ENCODE measurements around the gene SERP2. TPM values are rescaled to one million over a fixed set of nuclear protein-coding genes. Genes with fewer than 3 reads are reported as not detected.

Gene SERP2
- total and polyA plus RNA-seq, 2 donors (not counting 1 experiment from before 2014, with no cell fraction given) = 10.6 to 15.5 TPM

DNA sequence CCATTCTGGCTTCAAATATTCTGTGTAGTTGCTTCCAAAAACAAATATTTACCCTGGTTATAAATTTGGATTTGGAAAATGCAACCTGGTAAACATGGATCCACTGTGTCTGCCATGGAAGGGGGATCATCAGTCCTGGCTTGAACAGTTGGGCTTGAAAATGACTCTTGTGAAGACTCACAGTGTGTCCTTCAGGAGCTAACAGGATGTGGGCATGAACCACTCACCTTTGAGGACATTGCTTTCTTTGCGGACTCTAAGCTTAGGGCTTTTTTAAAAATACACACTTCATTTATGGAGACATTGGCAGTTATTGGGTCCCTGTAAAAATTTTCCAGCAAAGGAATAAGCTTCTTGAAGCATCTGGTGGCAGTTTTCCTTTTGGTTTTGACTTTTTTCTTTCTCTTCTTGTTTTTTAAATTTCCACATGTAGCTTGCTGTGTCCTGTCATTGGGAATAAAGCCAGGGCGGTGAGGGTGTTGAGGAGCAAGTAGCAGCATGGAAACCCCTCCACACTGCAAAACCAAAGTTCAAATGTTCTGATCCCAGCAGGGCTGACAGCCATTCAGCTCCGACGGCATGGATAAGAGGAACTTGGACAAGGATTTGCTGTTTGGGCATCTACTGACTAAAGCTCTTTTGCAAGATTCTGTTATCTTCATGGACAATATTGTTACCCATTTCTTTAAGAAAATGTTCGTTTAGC is 39.5 kb upstream of the SERP2 start:
- TF ChIP-seq EZH2 (IDR thresholded peaks at IDR 0.05; ENCODE audit: low read length, missing control alignments) (no peak), CTCF (conservative IDR thresholded peaks at IDR 0.05 in 1 of 2, IDR thresholded peaks at IDR 0.05 in 1 of 2; ENCODE audit: low read depth in 1 of 2, low read length in 2 of 2) (no peak)
- H3K27ac ChIP-seq (ENCODE audit: insufficient read depth, low read length) = no peak overlapping the region
- no peaks in the 10 kb centered on the region for H3K79me2 ChIP-seq (ENCODE audit: control insufficient read depth, insufficient read depth, low read length)
- H4K20me1 ChIP-seq (ENCODE audit: control insufficient read depth, extremely low read depth, insufficient read depth, low read length) = no peaks in the 10 kb centered on the region
- DNase-seq (ENCODE audit: low read depth in 2 of 2) = no peak
- no peaks in the 10 kb centered on the region for H3K27me3 ChIP-seq (ENCODE audit: control insufficient read depth, insufficient read depth, low read length)
- H3K4me2 ChIP-seq (ENCODE audit: extremely low read depth, insufficient read depth, low read length) = no peak overlapping the region
- H2AFZ ChIP-seq (ENCODE audit: low read length) = no peak overlapping the region
- no peak overlapping the region for H3K4me3 ChIP-seq (replicated peaks in 1 of 4; ENCODE audit: control extremely low read depth in 1 of 4, insufficient read depth in 1 of 4, low read depth in 3 of 4, low read length in 4 of 4)
- H3K9me3 ChIP-seq (ENCODE audit: control insufficient read depth, insufficient read depth, low read depth, low read length) = no peaks in the 10 kb centered on the region
- H3K36me3 ChIP-seq (ENCODE audit: control insufficient read depth, insufficient read depth, low read length) = no peaks in the 10 kb centered on the region
- peaks cover 8% of the 10 kb centered on the region for H3K4me1 ChIP-seq (ENCODE audit: control insufficient read depth, extremely low read depth, insufficient read depth, low read length)
- H3K9ac ChIP-seq (ENCODE audit: insufficient read depth, low read length) = no peak overlapping the region

- Histone ChIP-seq H3K27ac (ENCODE audit: insufficient read depth, low read length) (no peak overlapping the region), H2AFZ (ENCODE audit: low read length) (no peak overlapping the region), H3K79me2 (ENCODE audit: control insufficient read depth, insufficient read depth, low read length) (no peaks in the 10 kb centered on the region), H4K20me1 (ENCODE audit: control insufficient read depth, extremely low read depth, insufficient read depth, low read length) (no peaks in the 10 kb centered on the region), H3K36me3 (ENCODE audit: control insufficient read depth, insufficient read depth, low read length) (no peaks in the 10 kb centered on the region), H3K4me1 (ENCODE audit: control insufficient read depth, extremely low read depth, insufficient read depth, low read length) (peaks cover 8% of the 10 kb centered on the region), H3K4me3 (replicated peaks in 1 of 4; ENCODE audit: control extremely low read depth in 1 of 4, insufficient read depth in 1 of 4, low read depth in 3 of 4, low read length in 4 of 4) (no peak overlapping the region), H3K27me3 (ENCODE audit: control insufficient read depth, insufficient read depth, low read length) (no peaks in the 10 kb centered on the region), H3K4me2 (ENCODE audit: extremely low read depth, insufficient read depth, low read length) (no peak overlapping the region), H3K9ac (ENCODE audit: insufficient read depth, low read length) (no peak overlapping the region), H3K9me3 (ENCODE audit: control insufficient read depth, insufficient read depth, low read depth, low read length) (no peaks in the 10 kb centered on the region)
- no peak for TF ChIP-seq EZH2 (IDR thresholded peaks at IDR 0.05; ENCODE audit: low read length, missing control alignments)
- TF ChIP-seq CTCF (conservative IDR thresholded peaks at IDR 0.05 in 1 of 2, IDR thresholded peaks at IDR 0.05 in 1 of 2; ENCODE audit: low read depth in 1 of 2, low read length in 2 of 2) = no peak
- DNase-seq (ENCODE audit: low read depth in 2 of 2) = no peak
These were observed 38.9 kb upstream of the SERP2 start for GRCh38 chr13:44334751-44335150.

GRCh38 chr13:44336934-44337333 is 36.7 kb upstream of the SERP2 start:
- no peak for TF ChIP-seq EZH2 (IDR thresholded peaks at IDR 0.05; ENCODE audit: low read length, missing control alignments)
- no peak for TF ChIP-seq CTCF (conservative IDR thresholded peaks at IDR 0.05 in 1 of 2, IDR thresholded peaks at IDR 0.05 in 1 of 2; ENCODE audit: low read depth in 1 of 2, low read length in 2 of 2)

More at GRCh38 chr13:44336934-44337333, 36.7 kb upstream of the SERP2 start:
- Histone ChIP-seq H3K9ac (ENCODE audit: insufficient read depth, low read length) (no peak overlapping the region), H3K9me3 (ENCODE audit: control insufficient read depth, insufficient read depth, low read depth, low read length) (no peaks in the 10 kb centered on the region), H3K27me3 (ENCODE audit: control insufficient read depth, insufficient read depth, low read length) (no peaks in the 10 kb centered on the region), H3K79me2 (ENCODE audit: control insufficient read depth, insufficient read depth, low read length) (no peaks in the 10 kb centered on the region), H3K4me2 (ENCODE audit: extremely low read depth, insufficient read depth, low read length) (no peak overlapping the region), H3K4me1 (ENCODE audit: control insufficient read depth, extremely low read depth, insufficient read depth, low read length) (peaks cover 3% of the 10 kb centered on the region), H3K27ac (ENCODE audit: insufficient read depth, low read length) (no peak overlapping the region), H2AFZ (ENCODE audit: low read length) (no peak overlapping the region), H3K4me3 (replicated peaks in 1 of 4; ENCODE audit: control extremely low read depth in 1 of 4, insufficient read depth in 1 of 4, low read depth in 3 of 4, low read length in 4 of 4) (no peak overlapping the region), H4K20me1 (ENCODE audit: control insufficient read depth, extremely low read depth, insufficient read depth, low read length) (no peaks in the 10 kb centered on the region), H3K36me3 (ENCODE audit: control insufficient read depth, insufficient read depth, low read length) (no peaks in the 10 kb centered on the region)
- DNase-seq (ENCODE audit: low read depth in 2 of 2) = no peak

All from fibroblast of lung (primary cell).